GM21447 (cell line): ENCODE measurements around the gene STK16.
"Not testable (repeated sequence)": the region's sequence is repeated elsewhere in the genome, so short reads cannot be mapped to it uniquely, and the experiment has no call there.

Experiments
- ATAC-seq: cut with Tn5 transposase; IDR thresholded peaks from one replicate; pipeline ENCODE4 v1.9.1; 2021; ENCODE audit not compliant: unreplicated experiment

Gene STK16

GRCh38 chr2:219243291-219243761 is 2.0 kb upstream of the STK16 start:
- ATAC-seq: no peak

GRCh38 chr2:219244789-219245147 is 511 bp upstream of the STK16 start:
- ATAC-seq: no peak

- ATAC-seq: no peak
These were observed 586 bp downstream of the STK16 start for GRCh38 chr2:219245899-219246230.

- no peak for ATAC-seq
These were observed 1.3 kb downstream of the STK16 start for GRCh38 chr2:219246559-219246958.

- ATAC-seq: no peak
These were observed 2.7 kb downstream of the STK16 start for GRCh38 chr2:219247678-219248642.

GRCh38 chr2:219248845-219249202 is 3.5 kb downstream of the STK16 start:
- no peak for ATAC-seq

GRCh38 chr2:219249203-219249980 is 4.1 kb downstream of the STK16 start:
- peak; percentile 45 for ATAC-seq

- ATAC-seq: no peak
These were observed 4.9 kb downstream of the STK16 start for GRCh38 chr2:219250049-219250781.

- ATAC-seq: no peak
These were observed 6.4 kb downstream of the STK16 start for GRCh38 chr2:219251656-219252055.

- no peak for ATAC-seq
These were observed 6.8 kb downstream of the STK16 start for GRCh38 chr2:219252084-219252483.

GRCh38 chr2:219252570-219252899 is 7.3 kb downstream of the STK16 start:
- ATAC-seq: no peak

- ATAC-seq: peak; percentile 1
These were observed 7.8 kb downstream of the STK16 start, which contains the start of gene TUBA4B for GRCh38 chr2:219252900-219253752. TSS of gene TUBA4B (plus strand) at chr2:219253243. CDS start at chr2:219253408, 165 bp downstream.

GRCh38 chr2:219253753-219254589 is 8.7 kb downstream of the STK16 start, which contains the start of gene TUBA4A:
TSS of gene TUBA4A (minus strand) at chr2:219253918. CDS start at chr2:219253858, 60 bp downstream.
- peak; percentile 42 for ATAC-seq

GRCh38 chr2:219254590-219255201 is 9.4 kb downstream of the STK16 start:
- ATAC-seq: peak; percentile 25

- ATAC-seq: not testable (repeated sequence)
These were observed 13.7 kb downstream of the STK16 start for GRCh38 chr2:219258942-219259341.

GRCh38 chr2:219261024-219261855 is 16.0 kb downstream of the STK16 start:
- ATAC-seq: no peak

- ATAC-seq: no peak
These were observed 21.0 kb downstream of the STK16 start for GRCh38 chr2:219266232-219266631.

- no peak for ATAC-seq
These were observed 21.6 kb downstream of the STK16 start for GRCh38 chr2:219266886-219267285.
